ENCODE data around the gene ANK3. TPM values are rescaled to one million over a fixed set of nuclear protein-coding genes. Genes with fewer than 3 reads are reported as not detected.

ANK3 gene
- total RNA-seq, 1 experiment from 2014 or later, result 15.3 TPM

DNA sequence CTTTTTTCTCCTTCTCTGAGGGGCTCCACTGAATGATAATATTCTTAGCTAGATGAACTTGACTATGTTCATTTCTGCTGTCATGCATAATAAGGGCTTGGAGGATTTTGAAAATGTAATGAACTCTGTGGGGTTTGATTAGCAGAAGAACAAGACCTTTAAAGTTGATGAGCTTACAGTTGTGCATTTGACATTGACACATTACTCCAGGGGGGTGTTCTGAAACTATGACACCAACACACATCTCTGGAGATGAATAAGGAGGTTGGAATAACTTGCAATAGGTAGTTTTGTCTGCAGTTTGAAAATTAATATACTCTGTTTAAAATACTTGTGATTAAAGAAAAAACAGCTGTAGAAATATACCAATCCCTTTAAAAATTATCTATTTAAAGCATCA is 80.3 kb downstream of the ANK3 start:
- Histone ChIP-seq H3K27me3 (ENCODE audit: insufficient read depth, low read length) (no peaks in the 10 kb centered on the region), H3K4me3 (replicated peaks in 1 of 2; ENCODE audit: low read depth in 1 of 2, low read length in 2 of 2) (no peak overlapping the region), H3K9ac (ENCODE audit: low read length) (no peak overlapping the region), H3K9me2 (ENCODE audit: insufficient read depth) (no peaks in the 10 kb centered on the region), H4K20me1 (ENCODE audit: insufficient read depth) (no peaks in the 10 kb centered on the region), H3K36me3 (ENCODE audit: control insufficient read depth in 1 of 2, insufficient read depth in 2 of 2, low read length in 2 of 2) (no peaks in the 10 kb centered on the region), H3K4me1 (ENCODE audit: control insufficient read depth in 1 of 2, insufficient read depth in 2 of 2, low read length in 2 of 2) (peaks cover 17 to 25% of the 10 kb centered on the region in 2 experiments), H3K79me2 (ENCODE audit: insufficient read depth, low read length) (no peaks in the 10 kb centered on the region), H3K27ac (ENCODE audit: low read depth, low read length) (no peak overlapping the region), H2AFZ (ENCODE audit: low read depth, low read length, poor library complexity, severe bottlenecking) (no peak overlapping the region), H3K9me3 (ENCODE audit: control insufficient read depth in 1 of 2, insufficient read depth in 1 of 2, low read depth in 1 of 2, low read length in 2 of 2) (no peaks in the 10 kb centered on the region), H3K4me2 (ENCODE audit: low read length) (no peak overlapping the region)
- ChIA-PET RAD21 (ENCODE audit: low non-redundant PET in 1 of 2, low total read pairs in 2 of 2, uncharacterized antibody in 2 of 2, unreplicated experiment in 2 of 2) (no interaction called here), CTCF (no interaction called here), POLR2A (no interaction called here)
- TF ChIP-seq CEBPB (IDR thresholded peaks at IDR 0.05; ENCODE audit: low read depth) (no peak), TCF7L2 (IDR thresholded peaks at IDR 0.05; ENCODE audit: borderline replicate concordance, extremely low read depth, insufficient read depth, insufficient read length) (no peak), RAD21 (IDR thresholded peaks at IDR 0.05; ENCODE audit: low read depth) (no peak), ZFX (IDR thresholded peaks at IDR 0.05) (no peak), ZNF274 (IDR thresholded peaks at IDR 0.05; ENCODE audit: low read depth, low read length) (no peak), POLR2A (IDR thresholded peaks at IDR 0.05; ENCODE audit: borderline replicate concordance, extremely low read depth, insufficient read depth, insufficient read length) (no peak), JUND (IDR thresholded peaks at IDR 0.05) (no peak), FOSL1 (IDR thresholded peaks at IDR 0.05; ENCODE audit: low read depth) (no peak), SRF (IDR thresholded peaks at IDR 0.05; ENCODE audit: low read depth) (no peak)
- TF ChIP-seq, protein P1, sequence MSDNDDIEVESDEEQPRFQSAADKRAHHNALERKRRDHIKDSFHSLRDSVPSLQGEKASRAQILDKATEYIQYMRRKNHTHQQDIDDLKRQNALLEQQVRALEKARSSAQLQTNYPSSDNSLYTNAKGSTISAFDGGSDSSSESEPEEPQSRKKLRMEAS (IDR thresholded peaks at IDR 0.05), result no peak
- TF ChIP-seq, protein P2, sequence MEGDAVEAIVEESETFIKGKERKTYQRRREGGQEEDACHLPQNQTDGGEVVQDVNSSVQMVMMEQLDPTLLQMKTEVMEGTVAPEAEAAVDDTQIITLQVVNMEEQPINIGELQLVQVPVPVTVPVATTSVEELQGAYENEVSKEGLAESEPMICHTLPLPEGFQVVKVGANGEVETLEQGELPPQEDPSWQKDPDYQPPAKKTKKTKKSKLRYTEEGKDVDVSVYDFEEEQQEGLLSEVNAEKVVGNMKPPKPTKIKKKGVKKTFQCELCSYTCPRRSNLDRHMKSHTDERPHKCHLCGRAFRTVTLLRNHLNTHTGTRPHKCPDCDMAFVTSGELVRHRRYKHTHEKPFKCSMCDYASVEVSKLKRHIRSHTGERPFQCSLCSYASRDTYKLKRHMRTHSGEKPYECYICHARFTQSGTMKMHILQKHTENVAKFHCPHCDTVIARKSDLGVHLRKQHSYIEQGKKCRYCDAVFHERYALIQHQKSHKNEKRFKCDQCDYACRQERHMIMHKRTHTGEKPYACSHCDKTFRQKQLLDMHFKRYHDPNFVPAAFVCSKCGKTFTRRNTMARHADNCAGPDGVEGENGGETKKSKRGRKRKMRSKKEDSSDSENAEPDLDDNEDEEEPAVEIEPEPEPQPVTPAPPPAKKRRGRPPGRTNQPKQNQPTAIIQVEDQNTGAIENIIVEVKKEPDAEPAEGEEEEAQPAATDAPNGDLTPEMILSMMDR (IDR thresholded peaks at IDR 0.05 in 2 of 3, conservative IDR thresholded peaks at IDR 0.05 in 1 of 3; ENCODE audit: borderline replicate concordance in 1 of 3, insufficient read depth in 1 of 3, low read depth in 2 of 3, low read length in 2 of 3), result no peak
- no peak for ATAC-seq
- DNase-seq (ENCODE audit: low read depth, low spot score), result no peak
- BruUV-seq (replicated peaks), result no TSS peak
- intact Hi-C loops (cut with micrococcal nuclease), result no loop called here
